Subcutaneous abdominal adipose tissue (tissue), 5 donors: Measurements from ENCODE around the gene TOP2B.

Experiments used
- H3K27ac ChIP-seq: one replicate; pipeline ENCODE4 v1.7.0; 2013; ENCODE audit warnings: low read depth, mild to moderate bottlenecking, inconsistent platforms, low read length, moderate library complexity
- H3K27me3 ChIP-seq, 5 donors: one replicate each; pipeline ENCODE4 v1.7.0; 2013; ENCODE audit warnings: low read length in 5 of 5, inconsistent platforms in 1 of 5; ENCODE audit not compliant: control insufficient read depth in 5 of 5, insufficient read depth in 4 of 5
- H3K36me3 ChIP-seq, 5 donors: one replicate each; pipeline ENCODE4 v1.7.0; 2013; ENCODE audit warnings: low read length in 5 of 5; ENCODE audit not compliant: control insufficient read depth in 5 of 5, insufficient read depth in 5 of 5
- H3K4me1 ChIP-seq, 5 donors: one replicate each; pipeline ENCODE4 v1.7.0; 2013; ENCODE audit warnings: low read length in 5 of 5, mild to moderate bottlenecking in 3 of 5, moderate library complexity in 1 of 5; ENCODE audit not compliant: control insufficient read depth in 5 of 5, insufficient read depth in 5 of 5
- H3K4me3 ChIP-seq, 5 donors: one replicate each; pipeline ENCODE4 v1.7.0; 2013; ENCODE audit warnings: low read length in 5 of 5, low read depth in 1 of 5
- H3K9ac ChIP-seq, 5 donors: one replicate each; pipeline ENCODE4 v1.7.0; 2013; ENCODE audit warnings: low read length in 5 of 5, mild to moderate bottlenecking in 4 of 5, moderate library complexity in 3 of 5
- H3K9me3 ChIP-seq, 5 donors: one replicate each; pipeline ENCODE4 v1.7.0; 2013; ENCODE audit warnings: low read length in 5 of 5; ENCODE audit not compliant: control insufficient read depth in 5 of 5
- donor health status: healthy.
- donor health status: healthy.
- donor health status: healthy.
- donor health status: healthy.
- donor health status: healthy.

The TOP2B gene

DNA sequence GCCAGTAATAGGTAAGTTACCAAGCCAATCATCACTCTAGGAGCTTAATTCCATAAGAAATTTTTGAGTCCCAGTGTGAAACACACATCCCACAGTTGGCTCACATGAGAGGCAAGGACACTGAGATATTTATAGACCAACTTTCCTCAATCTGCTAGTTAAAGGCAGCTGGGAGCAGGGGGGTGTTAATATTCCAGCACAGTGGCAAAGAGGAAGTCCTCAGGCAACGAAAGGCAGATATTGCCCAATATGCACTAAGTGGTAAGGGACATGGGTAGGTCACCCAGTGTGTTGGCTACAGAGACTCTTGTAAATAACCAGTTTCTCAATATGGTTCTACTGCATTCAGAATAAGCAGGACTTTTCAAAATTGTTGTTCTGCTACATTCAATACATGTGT, 61.0 kb downstream of the TOP2B start:
- Histone ChIP-seq H3K27ac (no peak overlapping the region), H3K27me3 (no peaks in the 10 kb centered on the region), H3K4me3 (no peak overlapping the region), H3K9me3 (no peaks in the 10 kb centered on the region), H3K4me1 (peaks cover 0 to 4% (median 0%) of the 10 kb centered on the region in 5 donors), H3K9ac (no peak overlapping the region), H3K36me3 (peaks cover 31 to 57% (median 52%) of the 10 kb centered on the region in 5 donors)

DNA sequence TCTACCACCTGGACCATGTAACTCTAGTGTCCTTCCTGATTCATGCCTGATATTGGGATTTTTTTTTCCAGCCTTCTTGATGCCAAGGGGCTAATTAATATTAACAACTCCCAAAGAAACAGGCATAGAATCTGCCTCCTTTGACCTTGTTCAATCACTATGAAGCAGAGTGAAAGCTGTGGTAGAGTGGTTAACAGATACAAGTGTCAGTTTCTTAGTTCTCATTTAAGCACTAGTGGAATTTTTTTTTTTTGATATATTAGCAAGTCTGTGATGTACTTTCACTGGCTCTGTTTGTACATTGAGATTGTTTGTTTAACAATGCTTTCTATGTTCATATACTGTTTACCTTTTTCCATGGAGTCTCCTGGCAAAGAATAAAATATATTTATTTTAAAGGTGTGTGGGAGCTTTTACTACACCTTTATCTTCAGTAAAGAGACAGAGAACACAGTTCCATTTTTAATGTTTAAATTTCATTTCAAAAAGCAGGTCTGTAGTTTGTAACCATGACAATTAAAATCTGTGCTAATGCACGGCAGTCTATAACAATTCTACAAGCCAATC, 67.1 kb downstream of the TOP2B start:
- Histone ChIP-seq H3K9me3 (no peaks in the 10 kb centered on the region), H3K9ac (no peak overlapping the region), H3K27ac (no peak overlapping the region), H3K36me3 (peaks cover 28 to 49% (median 41%) of the 10 kb centered on the region in 5 donors), H3K4me3 (no peak overlapping the region), H3K27me3 (no peaks in the 10 kb centered on the region), H3K4me1 (peaks cover 0 to 13% (median 11%) of the 10 kb centered on the region in 5 donors)

DNA sequence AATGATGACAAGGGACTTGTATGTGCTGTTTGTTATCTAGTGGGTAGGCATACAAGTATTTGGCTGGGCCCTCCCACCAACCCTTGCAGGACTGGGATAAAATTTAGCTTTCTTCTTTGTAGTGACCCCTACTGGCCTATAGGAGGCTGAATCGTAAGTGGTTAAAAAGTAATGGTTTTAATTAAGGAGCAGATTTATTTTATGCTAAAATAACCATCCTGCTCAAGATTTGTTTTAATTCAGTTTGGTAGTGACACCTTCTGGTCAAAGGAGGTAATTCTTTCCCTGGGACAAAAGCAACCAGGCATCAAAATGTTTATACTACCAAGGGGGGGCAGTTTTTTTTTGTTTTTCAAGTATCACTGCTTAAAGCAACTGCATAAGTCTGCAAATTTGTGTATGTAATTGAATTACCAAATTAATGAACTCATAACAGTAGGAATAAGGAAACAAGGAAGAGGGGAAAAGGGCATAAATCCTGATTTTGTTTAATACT, 70.7 kb downstream of the TOP2B start:
- Histone ChIP-seq H3K27ac (peak overlapping the region; percentile 32), H3K9ac (no peak overlapping the region), H3K36me3 (peaks cover 16 to 30% (median 23%) of the 10 kb centered on the region in 5 donors), H3K9me3 (no peaks in the 10 kb centered on the region), H3K27me3 (no peaks in the 10 kb centered on the region), H3K4me3 (no peak overlapping the region), H3K4me1 (peaks cover 0 to 18% (median 17%) of the 10 kb centered on the region in 5 donors)

DNA sequence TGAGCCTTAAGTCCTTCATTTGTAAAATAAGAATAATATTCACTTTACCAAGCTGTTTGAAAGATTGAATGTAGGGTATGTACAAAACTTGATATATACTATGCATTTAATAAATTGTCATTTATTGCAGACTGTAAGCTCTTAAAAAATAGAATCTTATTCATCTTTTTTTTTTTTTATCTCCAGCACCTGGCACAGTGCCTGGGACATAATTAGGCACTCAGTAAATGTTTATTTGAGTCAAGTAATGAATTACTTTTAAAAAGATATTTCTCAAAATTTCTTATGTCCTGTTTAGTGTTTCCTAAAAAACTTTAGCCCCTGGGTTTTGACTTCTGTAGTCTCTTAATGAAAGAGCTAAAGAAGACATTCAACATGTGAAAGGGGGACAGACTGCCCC, 71.7 kb downstream of the TOP2B start:
- Histone ChIP-seq H3K9ac (no peak overlapping the region), H3K27ac (peak overlapping the region; percentile 32), H3K4me3 (no peak overlapping the region), H3K36me3 (peaks cover 6 to 19% (median 15%) of the 10 kb centered on the region in 5 donors), H3K4me1 (peaks cover 0 to 18% (median 17%) of the 10 kb centered on the region in 5 donors), H3K9me3 (no peaks in the 10 kb centered on the region), H3K27me3 (no peaks in the 10 kb centered on the region)

DNA sequence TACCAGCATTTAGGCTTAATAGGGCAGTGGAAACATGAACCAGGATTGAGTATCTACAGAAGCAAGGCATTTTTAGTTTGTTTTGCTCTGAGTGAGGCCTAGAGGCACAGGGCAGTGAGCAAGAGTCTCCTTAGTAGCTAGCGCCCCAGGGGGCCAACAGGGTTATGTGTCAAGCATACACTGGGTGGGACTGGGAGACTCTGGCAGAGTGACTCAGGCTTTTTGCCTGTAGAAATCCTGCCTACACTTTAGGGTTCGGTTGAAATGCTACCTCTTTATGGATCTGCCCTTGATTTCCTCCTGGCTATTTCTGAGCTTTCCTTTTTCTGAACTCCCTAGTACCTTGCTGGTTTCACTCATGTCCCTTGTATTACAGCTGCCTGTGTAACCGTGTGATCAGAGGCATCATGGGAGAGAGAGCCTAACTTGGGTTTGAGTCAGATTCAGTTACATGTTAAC, 72.2 kb downstream of the TOP2B start:
- peak overlapping the region in 1 of 5 donors; percentile 16 for H3K9ac ChIP-seq
- no peaks in the 10 kb centered on the region for H3K9me3 ChIP-seq
- no peaks in the 10 kb centered on the region for H3K27me3 ChIP-seq
- H3K36me3 ChIP-seq, result peaks cover 6 to 15% (median 11%) of the 10 kb centered on the region in 5 donors
- H3K4me1 ChIP-seq, result peaks cover 0 to 18% (median 17%) of the 10 kb centered on the region in 5 donors
- no peak overlapping the region for H3K27ac ChIP-seq
- H3K4me3 ChIP-seq, result no peak overlapping the region

DNA sequence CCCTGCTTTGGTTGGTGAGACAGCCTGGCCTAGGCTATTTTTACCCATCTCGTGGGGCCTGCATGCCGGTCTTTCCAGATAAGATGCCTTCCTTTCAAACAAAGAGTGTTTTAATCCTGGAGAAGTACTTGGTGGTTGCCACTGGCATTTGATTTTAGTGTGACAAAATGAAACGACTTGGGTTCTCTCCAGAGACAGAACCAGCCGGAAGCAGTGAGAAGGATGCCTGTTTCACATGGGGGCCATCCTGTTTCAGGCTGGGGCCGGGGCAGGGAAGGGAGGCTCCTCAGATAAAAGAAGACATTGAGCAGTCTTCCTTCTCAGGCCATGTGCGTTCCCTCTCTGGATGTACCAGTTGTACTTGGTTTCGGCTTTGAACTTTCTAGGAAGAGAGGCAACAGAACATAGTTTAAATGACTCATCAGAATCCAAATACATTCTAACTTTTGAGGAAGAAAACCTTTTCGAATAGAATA, 74.9 kb downstream of the TOP2B start:
- no peaks in the 10 kb centered on the region for H3K36me3 ChIP-seq
- H3K4me1 ChIP-seq, result peaks cover 0 to 18% (median 17%) of the 10 kb centered on the region in 5 donors
- no peak overlapping the region for H3K4me3 ChIP-seq
- H3K27ac ChIP-seq, result no peak overlapping the region
- no peak overlapping the region for H3K9ac ChIP-seq
- H3K9me3 ChIP-seq, result no peaks in the 10 kb centered on the region
- H3K27me3 ChIP-seq, result no peaks in the 10 kb centered on the region

DNA sequence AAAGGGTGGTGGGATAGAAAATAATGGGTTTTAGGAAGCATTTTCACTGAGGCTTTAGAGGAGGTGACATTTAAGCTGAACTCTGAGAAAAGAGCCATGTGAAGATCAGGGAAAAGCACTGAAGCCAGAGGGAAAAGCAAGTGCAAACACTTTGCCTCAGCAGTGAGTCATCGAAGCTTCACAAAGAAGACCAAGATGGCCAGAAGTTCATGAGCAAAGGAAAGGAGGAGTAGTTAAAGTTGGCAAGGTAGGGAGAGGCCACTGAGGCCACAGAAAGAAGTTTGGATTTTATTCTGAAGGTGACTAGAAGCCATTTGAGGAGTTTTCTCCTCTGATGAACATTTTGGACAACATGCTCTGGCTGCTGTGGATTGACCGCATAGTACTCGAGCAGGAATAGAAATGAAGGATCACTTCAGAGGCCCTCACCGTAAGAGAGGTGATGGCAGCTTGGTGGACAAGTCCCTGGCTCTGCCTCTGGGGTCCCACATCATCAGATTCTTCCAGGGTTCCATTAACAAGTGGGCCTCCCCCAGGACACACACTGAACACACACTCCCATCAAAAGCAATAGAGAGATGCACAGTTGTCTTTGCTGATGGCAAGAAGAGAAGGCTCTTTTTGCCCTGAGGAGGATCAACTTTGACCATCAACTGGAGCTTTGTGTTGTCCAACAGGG, 75.5 kb downstream of the TOP2B start:
- no peaks in the 10 kb centered on the region for H3K9me3 ChIP-seq
- no peak overlapping the region for H3K4me3 ChIP-seq
- H3K27me3 ChIP-seq, result no peaks in the 10 kb centered on the region
- no peak overlapping the region for H3K9ac ChIP-seq
- H3K4me1 ChIP-seq, result peaks cover 0 to 18% (median 17%) of the 10 kb centered on the region in 5 donors
- H3K27ac ChIP-seq, result no peak overlapping the region
- no peaks in the 10 kb centered on the region for H3K36me3 ChIP-seq

DNA sequence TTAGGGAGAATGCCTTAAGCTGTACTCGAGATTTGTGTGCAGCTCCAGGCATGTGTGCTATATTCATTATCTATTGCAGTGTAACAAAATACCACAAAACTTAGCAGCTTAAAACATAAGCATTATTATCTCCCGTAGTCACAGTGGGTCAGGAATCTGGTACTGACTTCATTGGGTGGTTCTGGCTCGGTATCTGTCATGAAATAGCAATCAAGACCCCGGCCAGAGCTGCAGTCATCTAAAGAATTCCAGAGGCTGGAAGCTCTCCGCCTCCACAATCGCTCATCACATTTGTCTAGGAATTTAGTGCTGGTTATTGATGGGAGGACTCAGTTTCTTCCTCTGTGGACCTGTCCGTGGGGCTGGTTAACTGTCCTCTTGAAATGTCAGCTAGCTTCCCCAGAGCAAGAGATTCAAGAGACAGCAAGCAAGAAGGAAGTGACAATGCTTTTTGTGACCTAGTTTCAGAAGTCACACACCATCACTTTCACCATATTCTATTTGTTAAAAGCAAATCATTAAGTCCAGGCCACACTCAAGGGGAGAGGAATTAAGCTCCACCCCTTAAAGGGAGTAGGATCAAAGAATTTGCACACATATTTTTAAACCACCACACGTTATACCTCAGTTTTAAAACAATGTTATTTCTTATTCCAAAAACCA, 76.1 kb downstream of the TOP2B start:
- Histone ChIP-seq H3K27me3 (no peaks in the 10 kb centered on the region), H3K4me3 (no peak overlapping the region), H3K9me3 (no peaks in the 10 kb centered on the region), H3K36me3 (no peaks in the 10 kb centered on the region), H3K9ac (no peak overlapping the region), H3K4me1 (peaks cover 0 to 15% (median 13%) of the 10 kb centered on the region in 5 donors), H3K27ac (no peak overlapping the region)

DNA sequence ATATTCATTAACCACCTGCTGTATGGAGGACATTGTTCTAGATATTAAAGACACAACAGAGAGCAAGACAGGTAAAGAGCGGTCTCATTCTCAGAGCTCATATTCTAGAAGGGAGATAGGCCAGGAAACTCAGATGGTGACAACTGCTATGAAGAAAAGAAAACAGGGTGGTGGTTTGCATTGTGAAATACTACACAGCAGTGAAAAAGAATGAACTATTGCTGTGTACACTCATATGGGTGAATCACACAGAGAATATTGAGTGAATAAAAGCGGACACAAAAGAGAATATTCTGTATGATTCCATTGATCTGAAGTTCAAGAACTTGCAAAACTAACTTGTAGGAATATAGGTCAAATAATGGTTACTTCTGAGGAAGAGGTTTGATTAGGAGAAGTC, 76.7 kb downstream of the TOP2B start:
- no peak overlapping the region for H3K4me3 ChIP-seq
- H3K9me3 ChIP-seq, result no peaks in the 10 kb centered on the region
- no peaks in the 10 kb centered on the region for H3K36me3 ChIP-seq
- no peaks in the 10 kb centered on the region for H3K27me3 ChIP-seq
- no peak overlapping the region for H3K27ac ChIP-seq
- H3K4me1 ChIP-seq, result peaks cover 0 to 10% (median 9%) of the 10 kb centered on the region in 5 donors
- no peak overlapping the region for H3K9ac ChIP-seq

DNA sequence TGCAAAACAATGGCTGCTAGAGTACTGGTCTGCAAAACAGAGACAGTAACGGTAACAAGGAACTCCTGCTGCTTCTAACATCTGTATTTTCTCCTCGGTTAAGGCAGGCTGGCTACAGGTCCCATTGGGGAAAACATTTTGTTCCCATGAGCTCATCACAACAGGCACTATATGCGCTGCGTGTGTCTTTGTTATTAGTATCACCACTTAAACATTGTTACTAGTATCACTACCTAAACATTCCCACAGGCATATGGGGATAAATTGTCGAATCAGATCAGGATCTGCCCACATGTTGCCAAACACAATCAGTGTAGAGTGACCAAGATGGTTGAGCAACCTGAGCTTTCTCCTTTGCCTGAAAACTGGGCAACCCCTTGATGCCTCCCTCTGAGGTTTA, 77.2 kb downstream of the TOP2B start:
- Histone ChIP-seq H3K4me1 (peaks cover 0 to 5% (median 4%) of the 10 kb centered on the region in 5 donors), H3K9me3 (no peaks in the 10 kb centered on the region), H3K4me3 (no peak overlapping the region), H3K27me3 (no peaks in the 10 kb centered on the region), H3K36me3 (no peaks in the 10 kb centered on the region), H3K27ac (no peak overlapping the region), H3K9ac (no peak overlapping the region)
